Activated CD4-positive, alpha-beta memory T cell treated with anti-CD3 and anti-CD28 coated beads for 36 hours (primary cell): ENCODE measurements around the gene RAP2A. TPM values are rescaled to one million over a fixed set of nuclear protein-coding genes. Genes with fewer than 3 reads are reported as not detected.

Experiments
- CTCF ChIA-PET: fragments of 350-600 bp; sonication (Branson Sonifier 250); formaldehyde crosslinking; loops from one replicate; lab custom pipeline; 2021; ENCODE audit warnings: antibody characterized with exemption, inconsistent platforms; lab: Charles Lee
- POLR2A ChIA-PET: fragments of 350-600 bp; sonication (Branson Sonifier 250); formaldehyde crosslinking; loops from one replicate; lab custom pipeline; 2021; ENCODE audit warnings: antibody characterized with exemption; lab: Charles Lee
- DNase-seq: peaks from one replicate; pipeline ENCODE4 v3.0.0-alpha.2; 2020
- H3K27ac Mint-ChIP-seq: one replicate; pipeline ENCODE4 v1.8.0; 2021; ENCODE audit warnings: mixed read lengths
- H3K27me3 Mint-ChIP-seq: one replicate; pipeline ENCODE4 v1.8.0; 2021; ENCODE audit warnings: mixed read lengths
- H3K36me3 Mint-ChIP-seq: one replicate; pipeline ENCODE4 v1.8.0; 2021; ENCODE audit warnings: mixed read lengths
- H3K4me1 Mint-ChIP-seq: one replicate; pipeline ENCODE4 v1.8.0; 2021; ENCODE audit warnings: low read depth, mixed read lengths
- H3K4me3 Mint-ChIP-seq: one replicate; pipeline ENCODE4 v1.8.0; 2021; ENCODE audit warnings: mild to moderate bottlenecking, mixed read lengths
- H3K9me3 Mint-ChIP-seq: one replicate; pipeline ENCODE4 v1.8.0; 2021; ENCODE audit warnings: mixed read lengths
- intact Hi-C: fragments of 100-400 bp; cut with micrococcal nuclease; formaldehyde crosslinking; loops from one replicate; pipeline ENCODE4 v1.15.1; 2023
- total RNA-seq, 2 experiments: library from RNA; stranded (reverse); gene quantifications; one replicate each; pipeline ENCODE4 v1.2.3, GENCODE V29; 2021

Gene RAP2A
- total RNA-seq, 2 experiments from 2014 or later = 13.7 to 15.4 TPM

- H3K4me1 Mint-ChIP-seq = no peaks in the 10 kb centered on the region
- no peak for DNase-seq
- CTCF ChIA-PET = interaction anchor here (1.0 kb wide), 1 partner anchor 10 kb away, joined by 3 read pairs; no protein-coding TSS in a partner anchor
- H3K36me3 Mint-ChIP-seq = peaks cover 7% of the 10 kb centered on the region
- no peak overlapping the region for H3K27ac Mint-ChIP-seq
- intact Hi-C loops = no loop called here
- POLR2A ChIA-PET = no interaction called here
- no peak overlapping the region for H3K4me3 Mint-ChIP-seq
- no peaks in the 10 kb centered on the region for H3K27me3 Mint-ChIP-seq
- H3K9me3 Mint-ChIP-seq = peaks cover 2% of the 10 kb centered on the region
Measured at GRCh38 chr13:97395447-97396136, 38.4 kb upstream of the RAP2A start.

GRCh38 chr13:97397267-97397666, 36.7 kb upstream of the RAP2A start:
- peaks cover 3% of the 10 kb centered on the region for H3K36me3 Mint-ChIP-seq
- ChIA-PET CTCF (interaction anchor here (0.6 to 1.4 kb wide), 2 partner anchors 24 to 288 kb away, joined by 4 to 8 read pairs; no protein-coding TSS in a partner anchor), POLR2A (no interaction called here)
- peaks cover 2% of the 10 kb centered on the region for H3K9me3 Mint-ChIP-seq
- no peak overlapping the region for H3K27ac Mint-ChIP-seq
- DNase-seq = no peak
- H3K4me1 Mint-ChIP-seq = no peaks in the 10 kb centered on the region
- H3K27me3 Mint-ChIP-seq = no peaks in the 10 kb centered on the region
- H3K4me3 Mint-ChIP-seq = no peak overlapping the region
- intact Hi-C loops = no loop called here

- intact Hi-C loops = no loop called here
- Mint-ChIP-seq H3K4me3 (no peak overlapping the region), H3K36me3 (peaks cover 3% of the 10 kb centered on the region), H3K27ac (no peak overlapping the region), H3K4me1 (no peaks in the 10 kb centered on the region), H3K9me3 (peaks cover 2% of the 10 kb centered on the region), H3K27me3 (peaks cover 2% of the 10 kb centered on the region)
- ChIA-PET POLR2A (no interaction called here), CTCF (no interaction called here)
- DNase-seq = no peak
Measured at GRCh38 chr13:97401421-97401820, 32.5 kb upstream of the RAP2A start.

DNA sequence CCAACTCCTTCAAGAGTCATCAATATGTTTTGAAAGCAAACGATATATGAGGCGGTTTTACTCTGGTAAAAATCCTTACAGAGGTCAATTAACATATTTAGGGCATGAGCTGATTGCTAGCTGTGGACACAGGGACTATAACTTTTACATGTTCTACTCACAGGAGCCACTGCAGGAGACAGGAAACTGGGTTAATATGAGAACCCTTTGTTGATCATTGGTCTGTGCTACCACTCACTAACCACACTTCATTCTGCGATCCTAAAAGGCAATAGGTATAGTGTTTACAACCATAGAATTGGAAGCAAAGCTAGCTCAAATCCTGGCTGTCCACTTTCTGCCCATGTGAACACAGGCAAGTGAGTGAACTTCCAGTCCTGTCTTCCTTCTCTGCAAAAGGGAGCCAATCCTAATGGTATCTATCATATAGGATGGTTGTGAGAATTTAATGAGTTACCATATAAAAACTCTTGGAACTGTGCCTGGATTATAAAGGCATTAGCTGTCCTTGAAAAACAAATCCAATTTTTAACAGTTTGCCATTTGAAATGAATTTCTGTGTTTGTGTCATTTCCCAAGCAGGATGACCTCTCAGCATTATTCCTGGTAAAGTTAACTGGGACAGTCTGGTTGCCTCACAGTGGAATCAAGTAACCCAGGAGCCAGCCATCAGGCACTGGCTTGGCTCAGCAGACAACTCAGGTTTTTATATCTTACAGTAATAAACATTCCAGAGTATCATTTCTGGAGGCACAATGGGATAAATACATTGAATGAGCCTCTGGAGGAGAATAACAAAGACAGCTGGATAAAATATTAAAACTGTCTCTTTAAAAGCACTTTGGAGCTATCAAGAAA, 29.8 kb upstream of the RAP2A start:
- peaks cover 2% of the 10 kb centered on the region for H3K9me3 Mint-ChIP-seq
- H3K27me3 Mint-ChIP-seq = peaks cover 6% of the 10 kb centered on the region
- POLR2A ChIA-PET = no interaction called here
- CTCF ChIA-PET = interaction anchor here (0.8 kb wide), 1 partner anchor 11 kb away, joined by 3 read pairs; no protein-coding TSS in a partner anchor
- no peak for DNase-seq
- H3K36me3 Mint-ChIP-seq = peaks cover 4% of the 10 kb centered on the region
- H3K4me3 Mint-ChIP-seq = no peak overlapping the region
- intact Hi-C loops = no loop called here
- no peak overlapping the region for H3K27ac Mint-ChIP-seq
- H3K4me1 Mint-ChIP-seq = no peaks in the 10 kb centered on the region

GRCh38 chr13:97407540-97407939, 26.4 kb upstream of the RAP2A start:
- H3K4me3 Mint-ChIP-seq = no peak overlapping the region
- H3K4me1 Mint-ChIP-seq = no peaks in the 10 kb centered on the region
- H3K27me3 Mint-ChIP-seq = peaks cover 7% of the 10 kb centered on the region
- DNase-seq = no peak
- ChIA-PET CTCF (interaction anchor here (0.8 kb wide), 1 partner anchor 48 kb away, joined by 3 read pairs; no protein-coding TSS in a partner anchor), POLR2A (no interaction called here)
- intact Hi-C loops = no loop called here
- H3K36me3 Mint-ChIP-seq = peaks cover 2% of the 10 kb centered on the region
- no peak overlapping the region for H3K27ac Mint-ChIP-seq
- H3K9me3 Mint-ChIP-seq = no peaks in the 10 kb centered on the region

- Mint-ChIP-seq H3K4me1 (no peaks in the 10 kb centered on the region), H3K9me3 (no peaks in the 10 kb centered on the region), H3K4me3 (no peak overlapping the region), H3K27ac (no peak overlapping the region), H3K27me3 (peaks cover 9% of the 10 kb centered on the region), H3K36me3 (peaks cover 2% of the 10 kb centered on the region)
- no peak for DNase-seq
- intact Hi-C loops = no loop called here
- ChIA-PET CTCF (no interaction called here), POLR2A (no interaction called here)
Measured at GRCh38 chr13:97408938-97409337, 25.0 kb upstream of the RAP2A start.

GRCh38 chr13:97411984-97412383, 22.0 kb upstream of the RAP2A start:
- Mint-ChIP-seq H3K27ac (no peak overlapping the region), H3K9me3 (no peaks in the 10 kb centered on the region), H3K27me3 (peaks cover 13% of the 10 kb centered on the region), H3K4me1 (no peaks in the 10 kb centered on the region), H3K4me3 (no peak overlapping the region), H3K36me3 (peaks cover 2% of the 10 kb centered on the region)
- intact Hi-C loops = no loop called here
- no peak for DNase-seq
- POLR2A ChIA-PET = no interaction called here
- CTCF ChIA-PET = no interaction called here

DNA sequence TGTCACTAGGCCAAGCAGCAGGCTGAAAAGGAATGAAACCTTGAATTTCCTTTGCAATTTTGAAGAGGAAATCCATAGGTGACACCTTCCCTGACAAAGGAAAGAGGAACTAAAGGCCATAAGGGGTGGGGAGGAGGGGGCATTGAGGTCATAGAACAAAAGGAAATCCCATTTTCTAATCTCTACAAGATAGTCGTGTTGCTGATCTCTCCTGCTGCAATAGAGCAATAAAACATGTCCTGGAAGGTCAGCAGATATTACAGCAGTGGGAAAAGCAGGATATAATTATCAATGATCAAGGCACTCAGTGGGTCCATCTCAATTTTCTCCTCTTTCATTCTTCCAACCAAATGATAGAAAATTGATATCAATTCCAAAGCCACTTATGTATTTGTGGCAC, 20.3 kb upstream of the RAP2A start:
- Mint-ChIP-seq H3K9me3 (no peaks in the 10 kb centered on the region), H3K27ac (no peak overlapping the region), H3K4me3 (no peak overlapping the region), H3K36me3 (peaks cover 1% of the 10 kb centered on the region), H3K27me3 (peaks cover 12% of the 10 kb centered on the region), H3K4me1 (no peaks in the 10 kb centered on the region)
- no peak for DNase-seq
- intact Hi-C loops = no loop called here
- CTCF ChIA-PET = no interaction called here
- POLR2A ChIA-PET = no interaction called here

DNA sequence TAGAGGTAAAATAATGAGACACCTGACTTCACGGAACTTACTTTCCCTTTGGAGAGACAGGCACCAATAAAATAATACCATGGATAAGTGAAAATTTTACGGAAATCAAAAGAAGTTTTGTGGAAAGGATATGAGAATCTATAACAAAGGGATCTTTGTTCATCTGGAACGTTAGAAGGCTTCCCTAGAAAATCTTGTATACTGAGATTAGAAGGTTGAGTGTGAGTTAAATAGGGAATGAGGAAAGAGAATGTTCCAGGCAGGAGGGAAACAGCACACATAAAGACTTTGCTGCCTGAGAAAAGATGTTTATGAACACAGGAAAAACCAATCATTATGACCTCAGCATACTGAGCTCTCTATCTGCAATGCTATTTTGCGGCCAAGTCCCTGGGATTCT, 19.6 kb upstream of the RAP2A start:
- DNase-seq = no peak
- intact Hi-C loops = no loop called here
- Mint-ChIP-seq H3K27ac (no peak overlapping the region), H3K36me3 (no peaks in the 10 kb centered on the region), H3K4me3 (no peak overlapping the region), H3K27me3 (peaks cover 8% of the 10 kb centered on the region), H3K4me1 (no peaks in the 10 kb centered on the region), H3K9me3 (no peaks in the 10 kb centered on the region)
- ChIA-PET POLR2A (no interaction called here), CTCF (no interaction called here)

- Mint-ChIP-seq H3K9me3 (no peaks in the 10 kb centered on the region), H3K27me3 (peaks cover 8% of the 10 kb centered on the region), H3K36me3 (no peaks in the 10 kb centered on the region), H3K27ac (no peak overlapping the region), H3K4me3 (no peak overlapping the region), H3K4me1 (no peaks in the 10 kb centered on the region)
- intact Hi-C loops = no loop called here
- CTCF ChIA-PET = interaction anchor here (0.5 kb wide), 1 partner anchor 389 kb away, joined by 3 read pairs; no protein-coding TSS in a partner anchor
- no peak for DNase-seq
- POLR2A ChIA-PET = no interaction called here
Measured at GRCh38 chr13:97417698-97418097, 16.3 kb upstream of the RAP2A start.

GRCh38 chr13:97422118-97423054, 11.6 kb upstream of the RAP2A start:
- Mint-ChIP-seq H3K9me3 (no peaks in the 10 kb centered on the region), H3K4me3 (no peak overlapping the region), H3K27me3 (peaks cover 2% of the 10 kb centered on the region), H3K27ac (no peak overlapping the region), H3K36me3 (no peaks in the 10 kb centered on the region), H3K4me1 (no peaks in the 10 kb centered on the region)
- POLR2A ChIA-PET = interaction anchor here (1.0 kb wide), 1 partner anchor 313 kb away, joined by 5 read pairs; no protein-coding TSS in a partner anchor
- intact Hi-C loops = no loop called here
- no peak for DNase-seq
- CTCF ChIA-PET = no interaction called here
